GM12891 (cell line): ENCODE data around the gene CSNK1E.

Source experiments
- PAX5 ChIP-seq: IDR thresholded peaks from 2 replicates; pipeline ENCODE4 v1.6.1; 2011; ENCODE audit warnings: low read length, moderate library complexity, mild to moderate bottlenecking; ENCODE audit not compliant: insufficient read depth, severe bottlenecking
- POLR2A ChIP-seq: IDR thresholded peaks from 2 replicates; pipeline ENCODE4 v1.6.1; 2011; ENCODE audit warnings: low read depth, low read length, control low read depth
- POLR2AphosphoS5 ChIP-seq: IDR thresholded peaks from 2 replicates; pipeline ENCODE4 v1.6.1; 2011; ENCODE audit warnings: low read depth, low read length, control low read depth
- POU2F2 ChIP-seq: IDR thresholded peaks from 2 replicates; pipeline ENCODE4 v1.6.1; 2011; ENCODE audit warnings: low read depth, mild to moderate bottlenecking, control low read depth, low read length, moderate library complexity
- SPI1 ChIP-seq: IDR thresholded peaks from 2 replicates; pipeline ENCODE4 v1.6.1; 2011; ENCODE audit warnings: low read depth, low read length, control low read depth
- TAF1 ChIP-seq: IDR thresholded peaks from 2 replicates; pipeline ENCODE4 v1.6.1; 2011; ENCODE audit warnings: low read depth, low read length, control low read depth

- TF ChIP-seq POLR2A = no peak
- TF ChIP-seq TAF1 = no peak
- TF ChIP-seq SPI1 = peak; percentile 49
- no peak for TF ChIP-seq POLR2AphosphoS5
- no peak for TF ChIP-seq PAX5
- no peak for TF ChIP-seq POU2F2
Observed at GRCh38 chr22:38311323-38311620, 6.0 kb downstream of the CSNK1E start.
